Mucosa of descending colon (tissue), 3 donors: Measurements from ENCODE around the gene FCN2. TPM values are rescaled to one million over a fixed set of nuclear protein-coding genes. Genes with fewer than 3 reads are reported as not detected.

Experiments used
- ATAC-seq: fragments of 200-7000 bp; cut with Tn5 transposase; one replicate; pipeline ENCODE4 v1.9.1; 2020; ENCODE audit warnings: mild to moderate bottlenecking, moderate library complexity
- DNase-seq, 3 donors: peaks; one replicate each; pipeline ENCODE4 v3.0.0-alpha.2; 2020
- H3K36me3 ChIP-seq: fragments of 200-600 bp; one replicate; pipeline ENCODE4 v1.8.0; 2021; ENCODE audit warnings: low read depth, mild to moderate bottlenecking
- H3K4me1 ChIP-seq: fragments of 200-600 bp; one replicate; pipeline ENCODE4 v1.8.0; 2021; ENCODE audit warnings: low read depth, mild to moderate bottlenecking
- H3K4me3 ChIP-seq: fragments of 200-600 bp; one replicate; pipeline ENCODE4 v1.8.0; 2021; ENCODE audit warnings: mild to moderate bottlenecking
- H3K9me3 ChIP-seq: fragments of 200-600 bp; one replicate; pipeline ENCODE4 v1.8.0; 2021; ENCODE audit warnings: mild to moderate bottlenecking
- intact Hi-C, 2 donors: fragments of 100-400 bp; cut with DNase I in 1 of 2; cut with micrococcal nuclease in 1 of 2; formaldehyde crosslinking; loops; one replicate each; pipeline versions ENCODE4 v1.11.0 to v1.11.1; 2022; cut with DNase I, micrococcal nuclease
- microRNA-seq: library from miRNA; unstranded; fragments of <30 nt; microRNA quantifications from one replicate; pipeline ENCODE4, GENCODE V29; 2019
- total RNA-seq, 3 donors: library from RNA; stranded (reverse); fragmentation: NEBNext Ultra II Directional in 2 of 3; extraction: Animal tissue kit (Norgen Biotek cat#: 25700) in 2 of 3; gene quantifications; one replicate each; pipeline versions ENCODE4 v1.2.1 to v1.2.4, GENCODE V29; 2021 to 2023
- TF ChIP-seq, protein P1 (sequence below): fragments of 200-600 bp; IDR thresholded peaks from one replicate; pipeline ENCODE4 v1.8.0; 2022; ENCODE audit warnings: antibody characterized with exemption, mild to moderate bottlenecking
- donor health status: DM: no; HTN: no; CAD: no; lungs with moderate emphysema.
- donor health status: DM: no; HTN: no; CAD: no.
- donor health status: DM: no; HTN: yes; CAD: no.

The FCN2 gene
- total RNA-seq, 3 donors from 2014 or later, result not detected

DNA sequence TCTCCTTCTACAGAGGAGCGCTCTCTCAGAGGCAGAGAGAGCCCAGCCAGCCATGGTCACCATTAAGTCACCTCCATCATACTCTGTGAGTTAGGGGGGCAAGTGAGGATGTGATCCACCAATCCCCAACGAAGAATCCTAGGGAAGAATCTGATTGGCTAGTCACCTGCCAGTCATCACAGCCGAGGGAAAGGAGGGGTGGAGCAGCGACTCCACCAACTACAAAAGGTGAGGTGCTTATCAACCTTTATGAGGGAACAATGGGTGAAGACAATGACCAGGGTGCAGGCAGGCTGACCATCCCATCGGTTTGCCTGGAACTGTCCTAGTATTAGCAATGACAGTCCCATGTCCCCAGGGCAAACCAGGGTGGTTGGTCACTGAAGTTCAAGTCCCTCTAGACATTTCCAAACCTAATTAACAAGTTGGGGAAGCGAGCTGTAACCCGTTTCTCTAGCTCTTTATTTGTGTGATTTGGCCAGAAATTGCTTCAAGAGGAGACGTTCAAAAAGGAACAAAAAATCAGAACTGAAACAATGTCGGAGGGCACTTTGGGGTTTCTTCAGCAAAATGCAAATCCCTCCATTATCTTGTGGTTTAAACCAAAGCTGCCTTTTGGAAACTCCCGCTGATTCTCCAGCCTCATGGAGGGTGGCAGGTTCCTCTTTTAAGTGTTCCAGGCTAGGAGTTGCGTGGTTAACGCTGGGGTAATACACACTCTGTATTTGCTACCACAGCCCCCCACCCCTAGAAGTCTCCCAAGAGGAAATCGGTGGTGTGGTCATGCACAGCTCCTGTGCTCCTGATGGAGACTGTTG, 55.9 kb downstream of the FCN2 start:
- H3K9me3 ChIP-seq, result no peaks in the 10 kb centered on the region
- TF ChIP-seq, protein P1, sequence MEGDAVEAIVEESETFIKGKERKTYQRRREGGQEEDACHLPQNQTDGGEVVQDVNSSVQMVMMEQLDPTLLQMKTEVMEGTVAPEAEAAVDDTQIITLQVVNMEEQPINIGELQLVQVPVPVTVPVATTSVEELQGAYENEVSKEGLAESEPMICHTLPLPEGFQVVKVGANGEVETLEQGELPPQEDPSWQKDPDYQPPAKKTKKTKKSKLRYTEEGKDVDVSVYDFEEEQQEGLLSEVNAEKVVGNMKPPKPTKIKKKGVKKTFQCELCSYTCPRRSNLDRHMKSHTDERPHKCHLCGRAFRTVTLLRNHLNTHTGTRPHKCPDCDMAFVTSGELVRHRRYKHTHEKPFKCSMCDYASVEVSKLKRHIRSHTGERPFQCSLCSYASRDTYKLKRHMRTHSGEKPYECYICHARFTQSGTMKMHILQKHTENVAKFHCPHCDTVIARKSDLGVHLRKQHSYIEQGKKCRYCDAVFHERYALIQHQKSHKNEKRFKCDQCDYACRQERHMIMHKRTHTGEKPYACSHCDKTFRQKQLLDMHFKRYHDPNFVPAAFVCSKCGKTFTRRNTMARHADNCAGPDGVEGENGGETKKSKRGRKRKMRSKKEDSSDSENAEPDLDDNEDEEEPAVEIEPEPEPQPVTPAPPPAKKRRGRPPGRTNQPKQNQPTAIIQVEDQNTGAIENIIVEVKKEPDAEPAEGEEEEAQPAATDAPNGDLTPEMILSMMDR, result no peak
- H3K36me3 ChIP-seq, result no peaks in the 10 kb centered on the region
- H3K4me3 ChIP-seq, result no peak overlapping the region
- ATAC-seq (peak; percentile 54), DNase-seq (peak in 1 of 3 donors; percentile 7)
- no peaks in the 10 kb centered on the region for H3K4me1 ChIP-seq
- intact Hi-C loops, result no loop called here

Small RNAs within 50 kb of the gene (microRNA-seq; reads per million reads assigned to microRNA genes)
- gene MIR3689A (not detected), gene MIR3689B (not detected), gene MIR3689C (not detected), gene MIR3689D1 (not detected), gene MIR3689D2 (not detected), gene MIR3689E (not detected), gene MIR3689F (not detected)

Other genes starting within 250 kb of the FCN2 start
- gene COL5A1, start 239.0 kb upstream of the FCN2 start, total RNA-seq, result 10 to 100 TPM in 2 of 3 donors, 1 to 10 TPM in 1; 8.6 to 62.3 (median 22.2) TPM
- gene FCN1, start 37.1 kb downstream of the FCN2 start, total RNA-seq, result 1 to 10 TPM in 2 of 3 donors, under 1 TPM in 1; 0.46 to 6.0 (median 3.3) TPM
- 10 to 100 TPM in 2 of 3 donors, 1 to 10 TPM in 1; 4.6 to 17.7 (median 13.9) TPM for gene OLFM1, start 206.9 kb downstream of the FCN2 start, total RNA-seq